Erythroblast (primary cell): ENCODE data around the gene HSD3B7.

Experiments used
- DNase-seq, 2 experiments: peaks; one replicate each; lab custom pipeline; 2025; lab: John Stamatoyannopoulos, UW
- GATA1 ChIP-seq: IDR thresholded peaks from 2 replicates; pipeline ENCODE4 v1.6.1; 2011; ENCODE audit warnings: low read depth, mild to moderate bottlenecking, control low read depth, low read length, moderate library complexity
- POLR2A ChIP-seq: IDR thresholded peaks from 2 replicates; pipeline ENCODE4 v1.6.1; 2011; ENCODE audit warnings: mild to moderate bottlenecking, low read length

The HSD3B7 gene

DNA sequence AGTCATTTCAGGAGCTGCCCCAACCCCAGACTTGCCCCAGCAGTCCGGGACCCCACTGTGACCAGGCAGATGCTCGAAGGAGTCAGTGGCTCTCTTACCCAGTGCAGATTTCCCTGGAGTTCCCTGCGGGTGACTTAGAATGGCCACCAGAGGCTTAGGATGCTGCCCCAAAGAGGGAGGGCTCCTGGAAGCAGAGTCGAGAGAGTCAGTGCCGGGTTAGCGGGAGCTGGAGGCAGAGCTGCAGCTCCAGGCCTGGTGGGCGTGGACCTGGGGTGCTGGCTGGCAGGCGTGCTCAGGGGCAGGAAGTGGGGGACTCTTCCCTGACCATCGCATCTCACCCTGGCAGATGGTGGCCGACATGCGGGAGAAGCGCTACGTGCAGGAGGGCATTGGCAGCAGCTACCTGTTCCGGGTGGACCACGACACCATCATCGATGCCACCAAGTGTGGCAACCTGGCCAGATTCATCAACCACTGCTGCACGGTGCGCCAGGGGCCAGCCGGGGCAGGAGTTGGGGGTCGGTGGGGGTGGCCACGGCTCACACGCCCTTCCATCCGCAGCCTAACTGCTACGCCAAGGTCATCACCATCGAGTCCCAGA, 1.6 kb upstream of the HSD3B7 start:
- DNase-seq = no peak
- TF ChIP-seq POLR2A = no peak
- TF ChIP-seq GATA1 = no peak

DNA sequence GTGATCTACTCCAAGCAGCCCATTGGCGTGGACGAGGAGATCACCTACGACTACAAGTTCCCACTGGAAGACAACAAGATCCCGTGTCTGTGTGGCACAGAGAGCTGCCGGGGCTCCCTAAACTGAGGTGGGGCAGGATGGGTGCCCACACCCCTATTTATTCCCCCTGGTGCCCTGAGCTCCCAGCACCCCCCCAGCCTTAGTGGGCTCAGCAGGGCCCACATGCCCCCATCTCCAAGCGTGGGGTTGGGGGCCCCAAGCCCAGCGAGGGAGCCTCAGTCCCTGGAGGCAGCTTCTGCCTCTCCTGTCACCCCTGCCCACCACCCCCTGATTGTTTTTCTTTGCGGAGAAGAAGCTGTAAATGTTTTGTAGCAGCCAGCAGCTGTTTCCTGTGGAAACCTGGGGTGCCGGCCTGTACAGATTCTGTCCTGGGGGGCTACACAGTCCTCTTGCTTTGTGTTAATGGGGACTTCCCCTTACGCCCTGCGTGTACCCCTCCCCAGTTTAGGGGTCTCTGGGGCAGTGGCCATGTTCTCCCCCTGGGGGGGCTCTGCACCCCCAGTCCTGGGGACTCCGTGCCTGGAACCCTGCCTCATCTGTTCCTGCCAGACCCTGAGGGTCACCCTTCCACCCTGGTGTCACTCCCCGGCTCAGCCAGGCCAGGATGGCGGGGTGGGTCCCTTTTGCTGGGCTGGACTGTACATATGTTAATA, 953 bp upstream of the HSD3B7 start:
- TF ChIP-seq GATA1 (no peak), POLR2A (no peak)
- no peak for DNase-seq

DNA sequence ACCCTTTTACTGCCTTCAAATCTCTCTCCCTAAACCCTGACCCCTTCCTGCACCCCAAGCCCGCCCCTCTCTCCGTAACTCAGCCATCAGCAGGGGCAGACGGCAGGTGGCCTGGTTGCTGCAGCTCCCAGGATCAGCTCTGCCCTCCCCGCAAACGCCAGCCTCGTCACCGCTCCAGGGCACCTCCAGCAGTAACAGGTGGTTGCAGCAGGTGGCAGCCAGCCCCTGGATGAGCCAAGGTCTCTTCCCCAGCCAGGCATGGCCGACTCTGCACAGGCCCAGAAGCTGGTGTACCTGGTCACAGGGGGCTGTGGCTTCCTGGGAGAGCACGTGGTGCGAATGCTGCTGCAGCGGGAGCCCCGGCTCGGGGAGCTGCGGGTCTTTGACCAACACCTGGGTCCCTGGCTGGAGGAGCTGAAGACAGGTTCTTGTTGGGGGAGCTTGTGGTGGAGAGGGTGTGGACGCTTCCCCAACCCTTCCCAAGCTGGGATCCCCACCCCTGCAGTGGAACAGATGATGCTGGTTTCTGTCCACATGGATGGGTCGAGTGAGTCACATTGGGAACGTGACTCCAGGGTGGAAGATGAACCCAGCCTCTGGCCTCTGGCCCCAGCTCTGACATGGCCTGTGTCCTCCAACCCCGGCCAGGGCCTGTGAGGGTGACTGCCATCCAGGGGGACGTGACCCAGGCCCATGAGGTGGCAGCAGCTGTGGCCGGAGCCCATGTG, 558 bp downstream of the HSD3B7 start:
- no peak for TF ChIP-seq POLR2A
- DNase-seq = no peak

DNA sequence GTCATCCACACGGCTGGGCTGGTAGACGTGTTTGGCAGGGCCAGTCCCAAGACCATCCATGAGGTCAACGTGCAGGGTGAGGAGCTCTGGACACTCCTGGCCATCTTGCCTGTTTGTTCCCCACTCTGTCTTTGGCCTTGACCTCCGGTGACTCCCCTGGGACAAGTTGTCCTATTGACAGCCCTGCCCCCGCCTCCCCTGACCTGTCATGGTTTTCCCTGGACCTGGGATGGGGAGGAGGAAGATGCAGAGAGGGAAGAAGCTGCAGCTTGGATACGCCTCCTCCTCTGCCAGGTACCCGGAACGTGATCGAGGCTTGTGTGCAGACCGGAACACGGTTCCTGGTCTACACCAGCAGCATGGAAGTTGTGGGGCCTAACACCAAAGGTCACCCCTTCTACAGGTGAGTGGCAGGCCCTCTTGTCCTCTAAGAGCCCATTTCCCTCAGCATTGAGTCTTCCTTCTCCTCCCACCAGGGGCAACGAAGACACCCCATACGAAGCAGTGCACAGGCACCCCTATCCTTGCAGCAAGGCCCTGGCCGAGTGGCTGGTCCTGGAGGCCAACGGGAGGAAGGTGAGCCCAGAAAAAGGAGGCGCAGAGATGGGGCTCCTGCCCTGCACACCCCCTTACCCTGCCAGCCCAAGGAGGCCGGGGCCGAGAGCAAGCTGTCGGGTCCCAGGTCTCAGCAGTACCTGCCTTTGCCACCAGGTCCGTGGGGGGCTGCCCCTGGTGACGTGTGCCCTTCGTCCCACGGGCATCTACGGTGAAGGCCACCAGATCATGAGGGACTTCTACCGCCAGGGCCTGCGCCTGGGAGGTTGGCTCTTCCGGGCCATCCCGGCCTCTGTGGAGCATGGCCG, 1.4 kb downstream of the HSD3B7 start:
- DNase-seq = no peak
- TF ChIP-seq GATA1 (no peak), POLR2A (no peak)

DNA sequence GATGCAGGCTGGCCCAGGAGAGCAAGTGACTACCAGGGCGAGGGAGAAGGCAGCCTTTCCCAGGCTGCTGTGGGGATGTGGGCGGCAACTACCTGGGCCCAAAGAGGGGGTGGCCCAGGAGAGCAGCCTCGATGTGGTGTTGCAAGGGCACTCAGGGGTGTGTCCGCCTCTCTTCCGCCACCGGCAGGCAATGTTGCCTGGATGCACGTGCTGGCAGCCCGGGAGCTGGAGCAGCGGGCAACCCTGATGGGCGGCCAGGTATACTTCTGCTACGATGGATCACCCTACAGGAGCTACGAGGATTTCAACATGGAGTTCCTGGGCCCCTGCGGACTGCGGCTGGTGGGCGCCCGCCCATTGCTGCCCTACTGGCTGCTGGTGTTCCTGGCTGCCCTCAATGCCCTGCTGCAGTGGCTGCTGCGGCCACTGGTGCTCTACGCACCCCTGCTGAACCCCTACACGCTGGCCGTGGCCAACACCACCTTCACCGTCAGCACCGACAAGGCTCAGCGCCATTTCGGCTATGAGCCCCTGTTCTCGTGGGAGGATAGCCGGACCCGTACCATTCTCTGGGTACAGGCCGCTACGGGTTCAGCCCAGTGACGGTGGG, 2.7 kb downstream of the HSD3B7 start:
- TF ChIP-seq POLR2A = no peak
- no peak for TF ChIP-seq GATA1
- DNase-seq = no peak

DNA sequence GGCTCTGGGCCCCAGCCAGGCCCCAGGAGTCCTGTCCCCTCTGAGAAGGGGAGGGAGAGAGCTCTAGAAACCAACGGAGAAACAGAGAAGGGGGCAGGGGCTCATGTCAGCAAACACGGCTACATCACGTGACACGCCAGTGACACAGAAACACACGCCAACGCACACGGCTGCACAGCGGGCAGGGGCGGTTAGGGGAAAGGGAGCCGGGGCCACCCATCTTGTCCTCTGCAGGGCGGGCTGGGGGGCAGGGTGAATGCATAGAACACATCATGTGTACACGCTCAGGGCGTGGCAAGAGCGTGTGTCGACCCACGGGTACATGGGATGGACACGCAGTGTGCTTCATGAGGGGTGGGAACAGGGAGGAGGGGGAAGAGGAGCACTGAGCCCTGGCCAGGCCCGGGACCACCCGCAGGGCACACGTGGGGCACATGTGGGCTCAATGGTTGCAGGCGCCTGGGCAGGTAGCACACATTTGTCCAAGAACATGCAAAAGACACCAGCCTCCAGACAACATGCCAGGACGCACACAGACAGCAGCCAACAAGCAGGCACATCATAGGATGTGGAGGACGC, 4.6 kb downstream of the HSD3B7 start:
- TF ChIP-seq POLR2A (no peak), GATA1 (no peak)
- DNase-seq = no peak

DNA sequence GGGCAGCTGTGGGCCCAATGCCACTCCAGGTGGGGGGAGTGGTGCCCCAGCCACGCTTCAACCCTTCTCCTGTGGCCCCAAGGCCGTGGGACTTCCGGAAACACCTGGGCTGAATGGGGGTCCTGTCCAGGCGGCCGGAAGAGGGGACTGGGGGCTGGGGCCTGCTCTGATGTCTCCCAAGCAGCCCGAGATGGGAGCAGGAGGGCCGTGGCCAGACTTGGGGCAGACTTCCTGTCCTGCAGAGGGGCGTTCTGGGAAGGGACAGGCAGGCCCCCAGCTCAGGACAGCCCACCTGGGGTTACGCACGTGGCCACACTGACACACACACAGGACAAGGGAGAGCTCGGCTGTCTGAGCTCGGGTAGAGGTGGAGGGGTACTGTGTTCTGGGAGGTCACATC, 5.1 kb downstream of the HSD3B7 start:
- DNase-seq = no peak
- no peak for TF ChIP-seq GATA1
- no peak for TF ChIP-seq POLR2A

DNA sequence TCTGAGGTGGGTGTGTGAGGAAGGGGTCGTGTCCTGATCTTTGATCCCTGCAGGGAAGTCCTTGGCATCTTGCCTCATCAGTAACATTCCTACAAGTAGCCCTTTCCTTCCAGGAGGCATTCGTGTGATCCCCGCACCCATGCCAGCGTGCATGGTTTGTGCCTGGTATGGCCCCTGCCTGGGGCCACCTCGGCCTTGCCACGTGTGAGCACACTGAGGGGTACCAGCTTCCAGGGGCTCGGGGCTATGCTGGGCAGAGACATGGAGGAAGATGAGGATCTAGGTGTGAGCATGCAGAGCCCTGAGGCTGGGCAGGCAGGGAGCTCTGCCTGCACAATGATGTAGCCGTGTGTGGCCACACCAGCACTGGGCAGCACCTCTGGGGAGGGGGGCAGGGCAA, 6.0 kb downstream of the HSD3B7 start:
- DNase-seq = no peak
- TF ChIP-seq GATA1 = no peak
- no peak for TF ChIP-seq POLR2A

DNA sequence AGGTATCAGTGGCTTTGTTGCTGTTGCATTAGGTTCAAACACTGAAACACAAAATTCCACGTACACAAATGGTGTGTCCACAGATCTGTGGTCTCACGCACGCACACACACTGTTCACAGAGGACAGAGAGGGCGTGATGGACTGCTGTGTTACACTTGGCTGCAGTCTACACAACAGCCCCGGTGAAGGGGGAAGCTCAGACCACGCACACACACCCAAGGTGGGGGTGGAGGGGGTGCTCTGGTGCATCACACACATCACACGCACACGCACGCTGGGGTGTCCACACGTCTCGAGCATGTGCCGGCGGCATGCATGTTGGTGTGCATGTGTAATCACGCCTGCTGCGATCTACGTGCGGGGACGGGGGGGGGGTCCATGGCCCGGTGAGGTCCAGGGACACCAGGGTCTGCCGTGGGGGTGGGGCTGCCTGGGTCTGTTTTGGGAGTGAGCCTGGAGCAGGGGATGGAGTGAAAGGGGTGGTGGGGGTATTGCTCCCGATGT, 7.3 kb downstream of the HSD3B7 start:
- TF ChIP-seq POLR2A = no peak
- TF ChIP-seq GATA1 = no peak
- no peak for DNase-seq

DNA sequence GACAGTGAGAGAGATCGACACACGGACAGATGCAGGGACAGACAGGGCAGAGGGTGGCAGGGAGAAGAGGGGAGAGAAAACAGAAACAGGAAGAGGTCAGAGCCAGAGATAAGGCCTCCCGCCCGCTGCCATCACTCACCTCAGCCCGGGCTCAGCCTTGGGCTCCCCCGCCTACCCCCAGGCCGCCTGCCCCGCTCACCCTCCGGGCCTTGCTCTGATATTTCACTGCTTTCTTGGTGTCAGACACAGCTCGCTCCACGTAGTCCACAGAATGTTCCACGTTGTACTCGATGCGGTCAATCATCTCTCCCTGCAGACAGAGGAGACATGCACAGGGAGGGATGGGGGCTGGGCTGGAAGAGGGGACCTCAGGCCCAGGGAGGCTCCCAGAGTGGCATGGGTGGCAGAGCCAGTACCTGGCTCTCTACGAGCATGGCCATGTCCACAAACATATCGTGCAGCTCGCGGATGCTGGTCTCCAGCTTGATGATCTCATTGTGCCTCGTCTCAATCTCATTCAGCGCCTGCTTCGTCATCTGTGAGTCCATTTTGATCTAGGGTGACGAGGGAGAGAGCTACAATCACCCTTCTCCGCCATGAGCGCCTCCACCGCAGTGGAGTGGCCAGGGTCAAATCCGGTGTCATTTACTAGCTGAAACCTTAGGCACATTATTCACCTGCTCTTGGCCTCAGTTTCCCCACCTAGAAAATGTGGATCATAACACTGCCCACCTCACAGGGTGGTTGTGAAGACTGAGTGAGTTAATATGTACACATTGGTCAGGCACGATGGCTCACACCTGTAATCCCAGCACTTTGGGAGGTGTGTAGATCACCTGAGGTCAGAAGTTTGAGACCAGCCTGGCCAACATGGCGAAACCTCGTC, 8.2 kb downstream of the HSD3B7 start:
- TF ChIP-seq GATA1 = no peak
- no peak for TF ChIP-seq POLR2A
- DNase-seq = no peak

DNA sequence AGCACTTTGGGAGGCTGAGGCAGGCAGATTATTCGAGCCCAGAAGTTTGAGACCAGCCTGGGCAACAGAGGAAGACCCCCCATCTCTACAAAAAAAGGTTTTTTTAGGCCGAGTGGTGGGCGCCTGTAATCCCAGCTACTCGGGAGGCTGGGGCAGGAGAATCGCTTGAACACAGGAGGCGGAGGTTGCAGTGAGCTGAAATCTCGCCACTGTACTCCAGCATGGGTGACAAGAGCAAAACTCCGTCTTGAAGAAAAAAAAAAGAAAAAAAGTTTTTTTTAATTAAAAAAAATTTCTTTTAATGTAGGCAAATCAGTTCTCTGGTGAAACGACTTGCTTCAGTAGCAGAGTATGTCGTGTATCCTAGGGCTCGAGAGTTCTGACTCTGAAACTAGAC, 10.9 kb downstream of the HSD3B7 start:
- TF ChIP-seq GATA1 (no peak), POLR2A (no peak)
- no peak for DNase-seq
